K562 (cell line): Measurements from ENCODE around the gene PRDX4. TPM values are rescaled to one million over a fixed set of nuclear protein-coding genes. Genes with fewer than 3 reads are reported as not detected.

Experiments used
- ATF3 ChIP-seq, 2 experiments: fragments of 450-650 bp in 1 of 2; sonication (generic) in 1 of 2; formaldehyde crosslinking in 1 of 2; IDR thresholded peaks in 1 of 2; conservative IDR thresholded peaks in 1 of 2; 2 replicates each; pipeline versions ENCODE4 v1.6.1 to v1.8.1; 2016 to 2023; ENCODE audit warnings: mild to moderate bottlenecking in 2 of 2, moderate library complexity in 2 of 2, inconsistent platforms in 1 of 2, missing genetic modification reagents in 1 of 2
- C11orf30 ChIP-seq: fragments of 450-650 bp; IDR thresholded peaks from 2 replicates; pipeline ENCODE4 v1.6.1; 2016; ENCODE audit warnings: low read depth, mild to moderate bottlenecking
- CGGBP1 ChIP-seq: fragments of 250-450 bp; sonication (Bioruptor Pico); IDR thresholded peaks from 2 replicates; pipeline ENCODE4 v1.9.0; 2021; ENCODE audit warnings: mild to moderate bottlenecking
- CREBBP ChIP-seq: IDR thresholded peaks from one replicate; pipeline ENCODE4 v1.6.1; 2012; ENCODE audit warnings: low read depth, mild to moderate bottlenecking, control low read depth, inconsistent platforms, low read length
- CXXC5 ChIP-seq: fragments of 250-450 bp; sonication (Bioruptor Pico); IDR thresholded peaks from 2 replicates; pipeline ENCODE4 v1.8.0; 2022; ENCODE audit warnings: inconsistent platforms, mild to moderate bottlenecking, moderate library complexity
- E2F3 ChIP-seq: fragments of 250-450 bp; sonication (Bioruptor Pico); IDR thresholded peaks from 2 replicates; pipeline ENCODE4 v1.4.0; 2020; ENCODE audit warnings: mild to moderate bottlenecking
- HNRNPUL1 ChIP-seq: fragments of 200-400 bp; formaldehyde crosslinking; IDR thresholded peaks from 2 replicates; pipeline ENCODE4 v1.6.1; 2017; ENCODE audit warnings: low read length
- LARP7 ChIP-seq: fragments of 450-650 bp; IDR thresholded peaks from 2 replicates; pipeline ENCODE4 v1.6.1; 2016
- MCM5 ChIP-seq: fragments of 450-650 bp; IDR thresholded peaks from 2 replicates; pipeline ENCODE4 v1.6.1; 2016; ENCODE audit warnings: low read depth
- NFXL1 ChIP-seq: fragments of 450-650 bp; formaldehyde crosslinking; IDR thresholded peaks from 2 replicates; pipeline ENCODE4 v1.4.0; 2021; ENCODE audit warnings: mild to moderate bottlenecking
- NR2C1 ChIP-seq, 2 experiments: fragments of 450-650 bp; IDR thresholded peaks; 2 replicates each; pipeline ENCODE4 v1.6.1; 2017; ENCODE audit warnings: mild to moderate bottlenecking in 2 of 2, antibody characterized with exemption in 1 of 2, inconsistent platforms in 1 of 2, missing compliant biosample characterization in 1 of 2, missing genetic modification characterization in 1 of 2
- NR2C2 ChIP-seq, 2 experiments: fragments of 200-800 bp in 1 of 2; sonication (Bioruptor generic) in 1 of 2; sonication (generic) in 1 of 2; formaldehyde crosslinking in 1 of 2; IDR thresholded peaks; 2 replicates each; pipeline versions ENCODE4 v1.6.1 to v1.8.0; 2016 to 2022; ENCODE audit warnings: mild to moderate bottlenecking in 1 of 2, missing compliant biosample characterization in 1 of 2, missing genetic modification characterization in 1 of 2, missing genetic modification reagents in 1 of 2
- POLR2AphosphoS5 ChIP-seq: IDR thresholded peaks from 2 replicates; pipeline ENCODE4 v1.6.1; 2011; ENCODE audit warnings: mild to moderate bottlenecking, low read depth, low read length, moderate library complexity; ENCODE audit not compliant: control insufficient read depth, insufficient read depth
- POLR2B ChIP-seq: fragments of 450-650 bp; IDR thresholded peaks from 2 replicates; pipeline ENCODE4 v1.6.1; 2018; ENCODE audit warnings: low read depth; ENCODE audit not compliant: partially characterized antibody
- RNF2 ChIP-seq: sonication (generic); IDR thresholded peaks from 2 replicates; pipeline ENCODE4 v1.6.1; 2016
- TARDBP ChIP-seq: fragments of 450-650 bp; IDR thresholded peaks from 2 replicates; pipeline ENCODE4 v1.6.1; 2016
- ZBED1 ChIP-seq: IDR thresholded peaks from 2 replicates; pipeline ENCODE4 v1.6.1; 2014
- ZNF134 ChIP-seq: fragments of 250-450 bp; sonication (Bioruptor Pico); conservative IDR thresholded peaks from 2 replicates; pipeline ENCODE4 v1.4.0; 2020
- ZNF592 ChIP-seq: fragments of 450-650 bp; IDR thresholded peaks from 2 replicates; pipeline ENCODE4 v1.6.1; 2017; ENCODE audit warnings: antibody characterized with exemption, mild to moderate bottlenecking
- polyA plus RNA-seq, 8 experiments: library from polyadenylated mRNA; depleted of rRNA in 4 of 8; stranded (reverse) in 5 of 8; unstranded in 3 of 8; fragments of >200 nt; fragmentation: Nextera tagmentation in 2 of 8; fragmentation: Illumina TruSeq in 1 of 8; extraction: Ambion mirVana in 2 of 8; extraction: Trizol in 1 of 8; gene quantifications; 2 replicates each; pipeline versions ENCODE4 v1.2.1 to v1.2.3, GENCODE V29; 2011 to 2014; ENCODE audit warnings: inconsistent platforms in 1 of 8, missing spikeins in 1 of 8
- total RNA-seq, 7 experiments: library from RNA; depleted of rRNA in 6 of 7; stranded (reverse); fragments of >200 nt in 6 of 7; fragmentation: Illumina TruSeq in 2 of 7; extraction: Trizol in 2 of 7; gene quantifications; 2 replicates each; pipeline versions ENCODE4 v1.2.1 to v1.2.3, GENCODE V29; 2011 to 2021; ENCODE audit warnings: low replicate concordance in 1 of 7
- TF ChIP-seq, protein P1 (sequence below): sonication (generic); formaldehyde crosslinking; IDR thresholded peaks from 2 replicates; pipeline ENCODE4 v1.8.0; 2023; ENCODE audit warnings: mild to moderate bottlenecking, missing genetic modification reagents
- TF ChIP-seq, protein P2 (sequence below): fragments of 250-450 bp; sonication (Bioruptor Pico); IDR thresholded peaks from 2 replicates; pipeline ENCODE4 v1.8.0; 2021; ENCODE audit warnings: moderate library complexity, mild to moderate bottlenecking, inconsistent platforms

Gene PRDX4
- total and polyA plus RNA-seq, 9 of the 15 experiments (the other 6 are each of a cell fraction or from before 2014, with no cell fraction given) = 28.6 to 253 (median 153) TPM

DNA sequence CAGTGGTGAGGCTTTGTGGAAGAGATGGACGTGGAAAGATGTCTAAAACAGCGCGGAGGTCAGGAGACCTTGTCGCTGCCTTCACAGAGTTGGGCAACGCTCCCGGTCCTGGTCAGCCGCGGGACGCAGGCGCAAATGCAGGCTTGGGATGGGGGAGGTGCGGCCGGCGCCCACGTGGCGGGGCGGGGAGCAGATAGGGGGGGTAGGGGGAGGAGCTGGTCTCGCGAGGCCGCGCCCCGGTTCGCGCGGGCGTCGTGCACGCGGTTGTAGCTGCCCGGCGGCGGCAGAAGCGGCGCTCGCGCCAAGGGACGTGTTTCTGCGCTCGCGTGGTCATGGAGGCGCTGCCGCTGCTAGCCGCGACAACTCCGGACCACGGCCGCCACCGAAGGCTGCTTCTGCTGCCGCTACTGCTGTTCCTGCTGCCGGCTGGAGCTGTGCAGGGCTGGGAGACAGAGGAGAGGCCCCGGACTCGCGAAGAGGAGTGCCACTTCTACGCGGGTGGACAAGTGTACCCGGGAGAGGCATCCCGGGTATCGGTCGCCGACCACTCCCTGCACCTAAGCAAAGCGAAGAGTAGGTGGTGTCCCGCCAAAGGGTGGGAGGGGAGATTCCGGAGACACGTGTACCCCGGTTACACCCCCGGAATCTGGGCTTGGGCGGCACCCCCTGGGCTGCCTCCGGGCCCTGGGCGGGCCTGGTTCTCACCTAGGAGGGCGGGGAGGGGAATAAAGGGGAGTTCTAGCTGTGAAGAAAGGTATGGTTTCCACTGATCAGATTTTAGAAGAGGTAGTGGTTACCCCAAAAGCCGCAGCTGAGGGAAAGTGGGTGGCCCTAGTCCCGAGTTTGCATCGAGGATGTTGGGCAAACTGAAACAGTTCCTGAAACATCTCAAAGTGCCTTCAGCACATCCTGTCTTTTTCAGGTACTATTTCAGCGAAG, at the start of gene PRDX4 (continued):
- no peak for TF ChIP-seq NR2C1 (IDR thresholded peaks at IDR 0.05)
- TF ChIP-seq NR2C1 (tag; IDR thresholded peaks at IDR 0.05) = no peak
- TF ChIP-seq, protein P1, sequence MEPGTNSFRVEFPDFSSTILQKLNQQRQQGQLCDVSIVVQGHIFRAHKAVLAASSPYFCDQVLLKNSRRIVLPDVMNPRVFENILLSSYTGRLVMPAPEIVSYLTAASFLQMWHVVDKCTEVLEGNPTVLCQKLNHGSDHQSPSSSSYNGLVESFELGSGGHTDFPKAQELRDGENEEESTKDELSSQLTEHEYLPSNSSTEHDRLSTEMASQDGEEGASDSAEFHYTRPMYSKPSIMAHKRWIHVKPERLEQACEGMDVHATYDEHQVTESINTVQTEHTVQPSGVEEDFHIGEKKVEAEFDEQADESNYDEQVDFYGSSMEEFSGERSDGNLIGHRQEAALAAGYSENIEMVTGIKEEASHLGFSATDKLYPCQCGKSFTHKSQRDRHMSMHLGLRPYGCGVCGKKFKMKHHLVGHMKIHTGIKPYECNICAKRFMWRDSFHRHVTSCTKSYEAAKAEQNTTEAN (CRISPR knock-in tag) = no peak
- no peak for TF ChIP-seq NFXL1
- peak; percentile 60 for TF ChIP-seq POLR2AphosphoS5
- no peak for TF ChIP-seq CGGBP1
- no peak for TF ChIP-seq TARDBP
- 0 out of 2 replicates have a peak, but pooled peaks have one; percentile 22 for TF ChIP-seq E2F3 (CRISPR knock-in tag)
- TF ChIP-seq NR2C2 (CRISPR knock-in tag; IDR thresholded peaks at IDR 0.05) = 0 out of 2 replicates have a peak, but pooled peaks have one; percentile 28
- TF ChIP-seq NR2C2 (tag; IDR thresholded peaks at IDR 0.05) = peak; percentile 55
- peak; percentile 50 for TF ChIP-seq POLR2B
- 0 out of 2 replicates have a peak, but pooled peaks have one; percentile 6 for TF ChIP-seq ATF3 (IDR thresholded peaks at IDR 0.05)
- no peak for TF ChIP-seq ATF3 (CRISPR knock-in tag; conservative IDR thresholded peaks at IDR 0.05)
- no peak for TF ChIP-seq MCM5
- peak; percentile 86 for TF ChIP-seq CXXC5 (CRISPR knock-in tag)
- peak; percentile 80; the same call in 1 of the 2 replicates for TF ChIP-seq RNF2
- no peak for TF ChIP-seq HNRNPUL1
- no peak for TF ChIP-seq LARP7
- 0 out of 2 replicates have a peak, but pooled peaks have one; percentile 50 for TF ChIP-seq ZNF592
- TF ChIP-seq ZNF134 (CRISPR knock-in tag) = no peak
- no peak for TF ChIP-seq CREBBP
- TF ChIP-seq, protein P2, sequence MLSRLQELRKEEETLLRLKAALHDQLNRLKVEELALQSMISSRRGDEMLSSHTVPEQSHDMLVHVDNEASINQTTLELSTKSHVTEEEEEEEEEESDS (CRISPR knock-in tag) = no peak
- no peak for TF ChIP-seq ZBED1
- no peak for TF ChIP-seq C11orf30
